HG03066 (cell line): ENCODE results near the gene SPATA2L.
A peak's percentile ranks its signal among the peaks of the same experiment; 100 is the strongest.
"Not testable (repeated sequence)": the region's sequence is repeated elsewhere in the genome, so short reads cannot be mapped to it uniquely, and the experiment has no call there.

ENCODE experiments used
- ATAC-seq: cut with Tn5 transposase; IDR thresholded peaks from one replicate; pipeline ENCODE4 v1.9.1; 2021; ENCODE audit warnings: low read depth; ENCODE audit not compliant: unreplicated experiment

Gene SPATA2L

GRCh38 chr16:89691231-89691985, 10.1 kb downstream of the SPATA2L start:
- no peak for ATAC-seq

GRCh38 chr16:89690392-89690901, 11.1 kb downstream of the SPATA2L start:
- no peak for ATAC-seq

DNA sequence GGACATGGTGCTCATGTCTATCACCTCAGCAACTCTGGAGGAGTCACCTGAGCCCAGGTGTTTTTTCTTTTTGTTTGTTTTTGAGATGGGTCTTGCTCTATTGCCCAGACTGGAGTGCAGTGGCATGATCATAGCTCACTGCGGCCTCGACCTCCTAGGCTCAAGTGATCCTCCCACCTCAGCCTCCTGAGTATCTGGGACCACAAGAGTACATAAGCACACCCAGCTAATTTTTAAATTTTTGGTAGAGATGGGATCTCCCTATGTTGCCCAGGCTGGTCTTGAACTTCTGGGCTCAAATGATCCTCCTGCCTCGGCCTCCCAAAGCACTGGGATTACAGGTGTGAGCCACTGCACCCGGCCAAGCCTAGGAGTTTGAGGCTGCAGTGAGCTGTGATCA, 11.9 kb downstream of the SPATA2L start:
- ATAC-seq: not testable (repeated sequence)

- no peak for ATAC-seq
These were observed 12.4 kb downstream of the SPATA2L start for GRCh38 chr16:89689142-89689541.

GRCh38 chr16:89688395-89688794, 13.1 kb downstream of the SPATA2L start:
- no peak for ATAC-seq

DNA sequence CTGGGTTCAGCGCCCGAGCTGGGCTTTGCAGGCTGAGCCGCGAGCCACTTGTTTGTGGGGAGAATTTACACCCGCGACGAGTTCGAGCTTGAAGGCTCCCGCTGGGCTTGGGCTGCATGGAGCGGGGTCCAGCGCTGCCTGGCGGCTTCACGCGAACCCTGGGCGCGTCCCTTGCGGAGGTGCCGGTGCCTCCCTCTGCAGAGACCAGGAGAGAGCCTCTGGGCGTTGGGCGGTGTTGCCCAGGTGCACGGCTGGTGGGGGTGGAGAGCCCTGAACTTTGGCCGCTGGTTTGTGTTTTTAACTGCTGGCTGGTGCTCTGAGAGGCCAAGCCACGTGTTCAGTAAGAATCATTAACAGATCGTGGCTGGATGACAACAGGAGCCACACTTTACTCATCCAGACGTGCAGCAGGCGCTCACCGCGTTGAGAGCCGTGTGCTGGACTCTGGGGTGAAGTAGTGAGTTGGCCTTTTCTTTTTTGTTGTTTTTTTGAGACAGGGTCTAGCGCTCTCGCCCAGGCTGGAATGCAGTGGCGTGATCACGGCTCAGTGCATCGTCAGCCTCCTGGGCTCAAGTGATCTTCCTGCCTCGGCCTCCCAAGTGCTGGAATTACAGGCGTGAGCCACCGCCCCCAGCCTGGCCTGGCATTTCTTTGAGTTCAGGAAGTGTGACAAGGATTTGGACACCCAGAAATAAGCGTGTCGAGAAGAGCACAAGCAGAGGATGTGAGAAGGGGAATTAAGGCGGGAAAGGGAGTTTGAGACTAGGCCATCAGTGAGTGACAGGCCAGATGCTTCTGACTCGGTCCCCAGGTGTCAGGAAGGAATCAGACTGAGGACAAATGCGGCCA, 14.2 kb downstream of the SPATA2L start:
- ATAC-seq: peak; percentile 45

DNA sequence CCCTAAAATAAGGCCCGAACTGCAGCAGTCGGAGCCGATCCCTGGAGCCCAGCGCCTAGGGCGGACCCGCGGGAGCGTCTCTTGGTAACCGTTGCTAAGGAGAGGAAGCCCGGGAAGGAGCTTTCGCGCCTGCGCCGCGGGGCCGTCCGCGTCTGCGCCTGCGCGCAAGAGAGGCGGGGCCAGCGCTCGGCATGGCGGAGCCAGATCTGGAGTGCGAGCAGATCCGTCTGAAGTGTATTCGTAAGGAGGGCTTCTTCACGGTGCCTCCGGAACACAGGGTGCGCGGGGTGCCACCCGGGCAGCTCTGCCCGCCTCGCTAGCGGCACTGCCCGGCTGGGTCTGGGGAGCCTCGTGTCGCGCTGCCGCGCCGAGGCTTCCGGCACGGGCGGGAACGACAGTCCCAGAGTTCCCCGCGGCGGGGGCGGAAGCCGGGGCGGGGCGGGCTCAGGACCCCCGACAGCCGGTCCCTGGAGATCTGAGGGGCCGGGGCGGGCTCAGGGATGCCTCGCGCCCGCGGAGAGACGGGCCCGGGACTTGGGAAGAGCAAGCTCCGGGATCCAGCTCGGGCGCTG, 14.9 kb downstream of the SPATA2L start, which contains the start of gene CDK10:
Gene CDK10 (plus strand): TSS at position 170 of the 572 bp plus-strand sequence. CDS start 22 bp downstream, at position 192.
- peak; percentile 79 for ATAC-seq

GRCh38 chr16:89685916-89686315, 15.6 kb downstream of the SPATA2L start:
- ATAC-seq: no peak

DNA sequence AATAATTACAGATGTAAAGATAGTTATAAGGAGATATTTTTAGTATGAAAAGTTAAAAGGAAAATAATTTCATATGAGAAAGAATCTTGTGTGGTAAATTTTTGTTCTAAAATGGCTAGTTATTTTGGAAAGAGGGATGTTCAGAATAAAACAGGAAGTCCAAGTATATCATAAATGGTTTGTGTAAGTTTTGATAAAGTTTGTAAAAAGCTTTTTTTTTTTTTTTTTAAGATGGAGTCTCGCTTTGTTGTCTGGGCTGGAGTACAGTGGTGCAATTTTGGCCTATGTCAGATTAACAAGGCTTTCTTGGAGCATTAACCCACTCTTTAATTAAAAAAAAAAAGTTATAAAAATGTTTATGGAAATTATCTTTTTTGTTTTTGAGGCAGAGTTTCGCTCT, 23.2 kb downstream of the SPATA2L start:
- ATAC-seq: no peak

- ATAC-seq: no peak
These were observed 29.1 kb downstream of the SPATA2L start for GRCh38 chr16:89672177-89672941.

- not testable (repeated sequence) for ATAC-seq
These were observed 29.9 kb downstream of the SPATA2L start for GRCh38 chr16:89671565-89671964.

DNA sequence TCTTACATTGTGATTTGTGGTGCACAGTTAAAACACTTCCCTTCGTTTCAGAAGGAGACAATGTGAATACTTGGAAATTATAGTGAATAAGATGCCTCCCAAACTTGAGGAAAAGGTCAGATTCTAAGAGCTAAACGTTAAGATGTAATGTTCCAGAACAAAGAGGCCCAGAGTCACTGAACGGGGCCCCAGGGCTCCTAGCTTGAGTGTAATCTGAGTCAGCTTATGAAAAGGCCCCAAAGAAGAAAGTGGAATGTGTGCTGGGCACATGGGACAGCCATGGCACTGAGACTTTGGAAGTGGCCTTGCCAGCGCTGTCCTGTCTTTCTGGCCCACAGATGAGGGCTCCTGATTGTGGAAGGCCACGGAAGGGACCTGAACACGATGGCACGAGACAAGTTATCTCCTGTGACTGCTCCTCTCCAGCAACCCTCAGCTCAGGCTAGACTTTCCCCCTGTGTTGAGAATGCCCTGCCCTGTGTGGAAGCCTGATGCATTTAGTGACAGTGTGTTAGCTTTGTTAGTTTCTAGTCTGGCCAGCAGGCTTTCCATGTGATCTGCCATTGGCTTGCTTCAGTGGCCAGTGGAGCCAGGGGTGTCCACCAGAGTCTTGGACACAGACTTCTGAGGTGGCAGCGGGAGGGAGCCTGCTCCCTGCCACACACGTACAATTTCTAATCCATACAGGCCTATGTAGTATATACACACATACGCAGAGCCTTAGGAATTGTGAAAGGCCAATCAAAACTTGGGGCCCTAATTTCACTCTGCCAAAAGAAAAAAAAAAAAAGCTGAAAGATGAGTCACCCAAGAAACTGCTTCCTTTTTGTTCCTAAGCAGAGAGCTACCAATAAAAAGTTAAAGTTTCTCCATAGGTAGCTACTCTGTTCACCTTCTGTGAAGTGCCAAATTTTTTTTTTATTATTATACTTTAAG, 30.7 kb downstream of the SPATA2L start:
- no peak for ATAC-seq

GRCh38 chr16:89669755-89670154, 31.8 kb downstream of the SPATA2L start:
- no peak for ATAC-seq

DNA sequence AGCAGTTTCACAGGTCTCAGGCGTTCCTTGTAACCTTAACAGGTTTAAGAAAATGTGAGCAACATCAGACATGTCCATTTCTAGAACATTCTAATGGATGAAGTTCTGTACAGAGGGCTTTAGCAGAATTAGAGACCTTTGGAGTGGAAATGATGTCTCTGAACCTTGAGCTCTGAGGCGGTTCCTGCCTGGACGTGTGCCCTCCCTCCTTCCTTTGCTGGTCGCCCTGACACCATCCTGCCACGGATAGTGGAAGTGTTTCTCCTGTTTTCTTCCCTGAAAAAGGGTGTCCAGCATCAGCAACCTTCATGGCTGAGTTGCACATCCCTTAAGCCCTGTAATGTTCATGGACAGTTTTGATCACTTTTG, 32.7 kb downstream of the SPATA2L start:
- ATAC-seq: no peak

- ATAC-seq: no peak
These were observed 33.9 kb downstream of the SPATA2L start for GRCh38 chr16:89667633-89668032.

GRCh38 chr16:89667000-89667399, 34.5 kb downstream of the SPATA2L start:
- ATAC-seq: not testable (repeated sequence)

GRCh38 chr16:89664238-89664637, 37.3 kb downstream of the SPATA2L start:
- ATAC-seq: not testable (repeated sequence)

DNA sequence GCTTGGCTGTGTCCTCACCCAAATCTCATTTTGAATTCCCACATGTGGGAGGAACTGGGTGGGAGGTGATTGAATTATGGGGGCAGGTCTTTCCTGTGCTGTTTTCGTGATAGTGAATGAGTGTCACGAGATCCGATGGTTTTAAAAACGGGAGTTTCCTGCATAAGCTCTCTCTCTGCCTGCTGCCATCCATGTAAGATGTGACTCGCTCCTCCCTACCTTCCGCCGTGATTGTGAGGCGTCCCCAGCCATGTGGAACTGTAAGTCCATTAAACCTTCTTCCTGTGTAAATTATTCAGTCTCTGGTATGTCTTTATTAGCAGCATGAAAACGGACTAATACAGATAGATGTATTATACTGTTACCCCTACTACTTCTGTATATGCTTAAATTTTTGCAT, 40.3 kb downstream of the SPATA2L start:
- no peak for ATAC-seq

DNA sequence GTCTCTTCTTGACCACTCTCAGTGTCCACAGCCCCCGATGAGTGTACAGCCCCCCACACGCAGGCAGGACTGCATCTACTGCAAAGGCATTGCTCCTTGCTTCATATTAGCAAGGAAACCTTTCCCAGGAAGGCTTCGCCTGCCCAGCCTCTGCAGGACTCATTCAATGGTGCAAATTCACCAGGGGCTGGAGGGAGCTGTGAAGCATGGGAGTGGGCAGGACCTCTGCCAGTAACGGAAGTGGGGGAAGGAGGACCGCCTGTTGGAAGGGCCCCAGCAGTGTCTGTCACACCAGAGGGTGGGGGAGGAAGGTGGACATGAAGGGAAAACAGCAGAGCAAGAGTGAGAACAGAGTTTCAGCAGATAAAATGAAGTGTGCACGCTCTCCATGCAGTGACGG, 41.4 kb downstream of the SPATA2L start:
- ATAC-seq: no peak
